ENCODE data around the gene TMEM9. TPM values are rescaled to one million over a fixed set of nuclear protein-coding genes. Genes with fewer than 3 reads are reported as not detected.
A peak's percentile ranks its signal among the peaks of the same experiment; 100 is the strongest.

Gene TMEM9
- total and polyA plus RNA-seq, 8 donors: 64.0 to 148 (median 133) TPM

GRCh38 chr1:201116091-201116490 is 38.2 kb downstream of the TMEM9 start:
- intact Hi-C loops (cut with DNase I): loop anchor here in 1 of 2 donors (5.0 kb wide), 1 partner anchor 144 kb away; no protein-coding TSS in a partner anchor
- H3K9me3 ChIP-seq: no peaks in the 10 kb centered on the region
- no peaks in the 10 kb centered on the region for H3K36me3 ChIP-seq
- peaks cover 0 to 14% of the 10 kb centered on the region in 2 donors for H3K4me1 ChIP-seq
- DNase-seq: no peak
- H3K27me3 ChIP-seq: peaks cover 7 to 57% of the 10 kb centered on the region in 2 donors
- no peak for TF ChIP-seq CTCF (IDR thresholded peaks at IDR 0.05)
- H3K4me3 ChIP-seq: no peak overlapping the region
- no peak overlapping the region for H3K27ac ChIP-seq
- no peak for ATAC-seq

DNA sequence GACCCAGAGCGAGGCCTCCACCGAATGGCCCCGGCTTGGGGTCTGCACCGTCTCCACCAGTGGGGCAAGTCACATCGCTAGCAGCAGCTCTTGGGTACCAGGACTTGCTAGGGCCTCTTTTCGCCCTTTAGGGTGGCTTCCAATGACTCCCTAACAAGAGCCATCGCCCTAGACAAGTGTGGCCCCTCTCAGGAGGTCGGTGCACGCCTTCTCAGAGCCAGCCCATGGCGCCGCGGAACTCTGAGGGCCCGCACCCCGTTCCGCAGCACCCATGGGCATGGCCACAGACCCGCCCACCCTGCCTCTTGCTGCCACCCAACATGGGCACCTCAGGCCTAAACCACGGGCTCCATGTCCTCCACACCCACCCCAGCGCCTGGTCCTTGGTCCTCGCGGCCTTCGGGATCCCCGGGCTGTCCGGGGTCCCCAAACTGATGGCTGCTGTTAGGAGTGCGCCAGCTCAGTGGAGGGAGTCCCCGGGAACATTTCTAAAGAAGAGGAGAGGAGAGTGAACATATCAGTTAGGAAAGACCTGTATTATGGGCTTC is 38.8 kb downstream of the TMEM9 start:
- ATAC-seq: no peak
- no peaks in the 10 kb centered on the region for H3K36me3 ChIP-seq
- DNase-seq: no peak
- TF ChIP-seq CTCF (IDR thresholded peaks at IDR 0.05): no peak
- H3K27me3 ChIP-seq: peaks cover 7 to 53% of the 10 kb centered on the region in 2 donors
- no peaks in the 10 kb centered on the region for H3K9me3 ChIP-seq
- peaks cover 0 to 14% of the 10 kb centered on the region in 2 donors for H3K4me1 ChIP-seq
- H3K27ac ChIP-seq: no peak overlapping the region
- intact Hi-C loops (cut with DNase I): loop anchor here in 1 of 2 donors (5.0 kb wide), 1 partner anchor 143 kb away; no protein-coding TSS in a partner anchor
- H3K4me3 ChIP-seq: peak overlapping the region in 1 of 2 donors; percentile 66

DNA sequence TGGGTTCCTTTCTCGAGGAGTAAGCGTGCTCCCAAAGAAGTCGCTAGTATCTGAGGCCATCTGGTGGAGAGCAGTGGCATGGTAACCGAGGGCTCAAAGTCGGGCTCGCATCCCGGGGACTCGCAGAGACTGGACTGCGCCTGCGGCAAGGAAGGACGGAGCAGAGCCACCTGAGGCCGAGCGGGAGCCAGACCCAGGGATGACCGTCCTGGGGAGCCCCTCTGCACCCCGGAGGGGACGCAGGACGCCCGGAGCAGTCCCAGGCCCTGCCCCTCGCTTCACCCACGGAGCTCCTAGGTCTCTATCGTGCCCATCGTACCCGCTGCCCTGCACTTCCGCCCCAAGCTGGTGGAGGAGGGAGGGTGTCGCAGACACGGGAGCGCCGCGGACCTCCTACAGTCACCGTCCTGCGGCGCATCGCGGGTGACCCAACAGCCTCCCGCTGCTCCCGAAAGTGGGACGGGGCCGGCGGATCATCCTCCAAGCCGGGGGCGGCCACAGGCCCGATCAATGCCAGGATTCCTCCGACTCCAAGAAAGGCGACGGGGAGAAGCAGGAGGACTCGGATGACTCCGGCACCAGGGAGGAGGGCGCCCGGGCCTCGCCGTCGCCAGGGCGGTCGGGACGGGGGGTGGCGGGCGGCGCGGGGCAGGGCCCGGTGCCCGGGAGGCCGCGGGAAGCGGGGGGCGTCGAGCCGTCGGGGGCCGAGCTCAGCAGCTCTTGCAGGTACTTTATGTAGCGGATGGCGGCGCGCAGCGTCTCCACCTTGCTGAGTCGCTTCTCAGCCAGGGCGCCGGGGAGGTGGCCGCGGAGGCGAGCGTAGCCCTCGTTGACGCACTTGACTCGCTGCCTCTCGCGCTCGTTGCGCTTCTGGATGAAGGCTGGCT is 39.8 kb downstream of the TMEM9 start:
- peak; percentile 57 to 82 for TF ChIP-seq CTCF (IDR thresholded peaks at IDR 0.05)
- DNase-seq: peak; percentile 84 to 91 (median 90)
- H3K9me3 ChIP-seq: no peaks in the 10 kb centered on the region
- peaks cover 0 to 14% of the 10 kb centered on the region in 2 donors for H3K4me1 ChIP-seq
- H3K36me3 ChIP-seq: no peaks in the 10 kb centered on the region
- peaks cover 7 to 51% of the 10 kb centered on the region in 2 donors for H3K27me3 ChIP-seq
- peak; percentile 97 for ATAC-seq
- intact Hi-C loops (cut with DNase I): loop anchor here in 1 of 2 donors (5.0 kb wide), 1 partner anchor 142 kb away; no protein-coding TSS in a partner anchor
- H3K4me3 ChIP-seq: peak overlapping the region; percentile 49 to 66
- no peak overlapping the region for H3K27ac ChIP-seq

DNA sequence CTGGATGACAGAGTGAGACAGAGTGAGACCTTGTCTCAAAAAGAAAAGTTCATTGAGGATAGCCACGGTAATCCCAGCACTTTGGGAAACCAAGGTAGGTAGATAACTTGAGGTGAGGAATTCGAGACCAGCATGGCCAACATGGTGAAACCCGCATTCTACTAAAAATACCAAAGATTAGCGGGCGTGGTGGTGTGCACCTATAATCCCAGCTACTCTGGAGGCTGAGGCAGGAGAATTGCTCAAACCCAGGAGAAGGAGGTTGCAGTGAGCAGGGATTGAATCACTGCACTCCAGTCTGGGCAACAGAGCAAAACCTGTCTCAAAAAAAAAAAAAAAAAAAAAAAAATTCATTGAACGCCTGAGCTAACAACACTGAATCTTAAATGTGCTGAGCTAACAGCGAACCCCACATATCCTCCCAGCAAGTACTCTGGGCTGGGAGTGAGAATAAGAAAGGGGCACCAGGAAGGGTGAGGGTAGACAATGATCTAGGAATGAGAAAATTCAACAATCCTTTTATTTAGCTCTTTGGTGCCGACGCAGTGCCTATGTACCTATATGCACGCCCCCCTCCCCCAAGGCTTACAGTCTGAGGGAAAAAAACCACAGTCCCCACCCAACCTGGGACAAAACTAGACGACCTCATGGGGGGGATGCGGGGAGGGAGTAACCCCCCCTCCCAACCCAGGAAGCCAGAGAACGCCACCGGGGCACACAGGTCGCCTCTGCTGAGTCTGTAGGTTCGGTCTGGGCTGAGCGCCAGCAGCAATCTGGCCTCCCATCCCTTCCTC is 40.6 kb downstream of the TMEM9 start:
- H3K27ac ChIP-seq: no peak overlapping the region
- H3K9me3 ChIP-seq: no peaks in the 10 kb centered on the region
- no peak for ATAC-seq
- H3K27me3 ChIP-seq: peaks cover 7 to 43% of the 10 kb centered on the region in 2 donors
- peaks cover 0 to 14% of the 10 kb centered on the region in 2 donors for H3K4me1 ChIP-seq
- intact Hi-C loops (cut with DNase I): no loop called here
- H3K4me3 ChIP-seq: peak overlapping the region; percentile 49 to 66
- no peak for TF ChIP-seq CTCF (IDR thresholded peaks at IDR 0.05)
- no peaks in the 10 kb centered on the region for H3K36me3 ChIP-seq
- no peak for DNase-seq

Measured in left lung (tissue), 10 donors.